ENCODE results near the gene PLS1. TPM values are rescaled to one million over a fixed set of nuclear protein-coding genes. Genes with fewer than 3 reads are reported as not detected.

PLS1 gene
- total RNA-seq, 1 experiment from 2014 or later = 36.1 TPM

DNA sequence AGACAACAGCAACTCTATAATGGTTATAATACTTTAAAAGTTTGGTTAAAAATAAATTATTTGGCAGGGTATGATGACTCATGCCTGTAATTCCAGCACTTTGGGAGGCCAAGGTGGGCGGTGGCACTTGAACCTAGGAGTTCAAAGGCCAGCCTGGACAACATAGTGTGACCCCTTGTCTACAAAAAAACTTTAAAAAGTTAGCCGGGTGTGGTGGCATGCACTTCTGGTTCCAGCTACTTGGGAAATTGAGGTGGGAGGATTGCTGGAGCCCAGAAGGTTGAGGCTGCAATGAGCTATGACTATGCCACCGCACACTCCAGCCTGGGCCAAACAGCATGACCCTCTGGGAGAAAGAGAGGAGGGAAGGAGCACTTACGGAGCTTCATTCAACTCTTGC, 119.9 kb downstream of the PLS1 start:
- DNase-seq (ENCODE audit: low read depth, low spot score) (no peak), ATAC-seq (no peak)
- ChIA-PET POLR2A (no interaction called here), CTCF (no interaction called here)
- Histone ChIP-seq H3K36me3 (ENCODE audit: control insufficient read depth, insufficient read depth, low read length) (no peaks in the 10 kb centered on the region), H3K4me1 (ENCODE audit: control insufficient read depth, insufficient read depth, low read length) (no peaks in the 10 kb centered on the region), H3K4me3 (ENCODE audit: low read depth in 2 of 2, low read length in 2 of 2) (no peak overlapping the region), H3K9me3 (ENCODE audit: control insufficient read depth, insufficient read depth, low read depth, low read length) (no peaks in the 10 kb centered on the region), H3K27ac (ENCODE audit: low read length) (no peak overlapping the region), H3K27me3 (ENCODE audit: control insufficient read depth, insufficient read depth, low read length) (no peaks in the 10 kb centered on the region)
- intact Hi-C loops (cut with micrococcal nuclease; ENCODE audit: unreplicated experiment) (no loop called here), in situ Hi-C loops (cut with HindIII; ENCODE audit: low pct_unique_long_range_greater_than_20kb, low sequenced_read_pairs) (no loop called here)
- no peak for TF ChIP-seq POLR2AphosphoS5 (IDR thresholded peaks at IDR 0.05; ENCODE audit: low read depth, low read length)
- no peak for TF ChIP-seq SIN3A (IDR thresholded peaks at IDR 0.05; ENCODE audit: borderline replicate concordance, insufficient read depth, low read depth, low read length)
- TF ChIP-seq TCF7L2 (IDR thresholded peaks at IDR 0.05; ENCODE audit: low read depth, low read length) = no peak
- TF ChIP-seq, protein P1, sequence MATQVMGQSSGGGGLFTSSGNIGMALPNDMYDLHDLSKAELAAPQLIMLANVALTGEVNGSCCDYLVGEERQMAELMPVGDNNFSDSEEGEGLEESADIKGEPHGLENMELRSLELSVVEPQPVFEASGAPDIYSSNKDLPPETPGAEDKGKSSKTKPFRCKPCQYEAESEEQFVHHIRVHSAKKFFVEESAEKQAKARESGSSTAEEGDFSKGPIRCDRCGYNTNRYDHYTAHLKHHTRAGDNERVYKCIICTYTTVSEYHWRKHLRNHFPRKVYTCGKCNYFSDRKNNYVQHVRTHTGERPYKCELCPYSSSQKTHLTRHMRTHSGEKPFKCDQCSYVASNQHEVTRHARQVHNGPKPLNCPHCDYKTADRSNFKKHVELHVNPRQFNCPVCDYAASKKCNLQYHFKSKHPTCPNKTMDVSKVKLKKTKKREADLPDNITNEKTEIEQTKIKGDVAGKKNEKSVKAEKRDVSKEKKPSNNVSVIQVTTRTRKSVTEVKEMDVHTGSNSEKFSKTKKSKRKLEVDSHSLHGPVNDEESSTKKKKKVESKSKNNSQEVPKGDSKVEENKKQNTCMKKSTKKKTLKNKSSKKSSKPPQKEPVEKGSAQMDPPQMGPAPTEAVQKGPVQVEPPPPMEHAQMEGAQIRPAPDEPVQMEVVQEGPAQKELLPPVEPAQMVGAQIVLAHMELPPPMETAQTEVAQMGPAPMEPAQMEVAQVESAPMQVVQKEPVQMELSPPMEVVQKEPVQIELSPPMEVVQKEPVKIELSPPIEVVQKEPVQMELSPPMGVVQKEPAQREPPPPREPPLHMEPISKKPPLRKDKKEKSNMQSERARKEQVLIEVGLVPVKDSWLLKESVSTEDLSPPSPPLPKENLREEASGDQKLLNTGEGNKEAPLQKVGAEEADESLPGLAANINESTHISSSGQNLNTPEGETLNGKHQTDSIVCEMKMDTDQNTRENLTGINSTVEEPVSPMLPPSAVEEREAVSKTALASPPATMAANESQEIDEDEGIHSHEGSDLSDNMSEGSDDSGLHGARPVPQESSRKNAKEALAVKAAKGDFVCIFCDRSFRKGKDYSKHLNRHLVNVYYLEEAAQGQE (IDR thresholded peaks at IDR 0.05; ENCODE audit: insufficient read depth in 1 of 2, low read depth in 2 of 2, low read length in 1 of 2) = no peak
- TF ChIP-seq, protein P2, sequence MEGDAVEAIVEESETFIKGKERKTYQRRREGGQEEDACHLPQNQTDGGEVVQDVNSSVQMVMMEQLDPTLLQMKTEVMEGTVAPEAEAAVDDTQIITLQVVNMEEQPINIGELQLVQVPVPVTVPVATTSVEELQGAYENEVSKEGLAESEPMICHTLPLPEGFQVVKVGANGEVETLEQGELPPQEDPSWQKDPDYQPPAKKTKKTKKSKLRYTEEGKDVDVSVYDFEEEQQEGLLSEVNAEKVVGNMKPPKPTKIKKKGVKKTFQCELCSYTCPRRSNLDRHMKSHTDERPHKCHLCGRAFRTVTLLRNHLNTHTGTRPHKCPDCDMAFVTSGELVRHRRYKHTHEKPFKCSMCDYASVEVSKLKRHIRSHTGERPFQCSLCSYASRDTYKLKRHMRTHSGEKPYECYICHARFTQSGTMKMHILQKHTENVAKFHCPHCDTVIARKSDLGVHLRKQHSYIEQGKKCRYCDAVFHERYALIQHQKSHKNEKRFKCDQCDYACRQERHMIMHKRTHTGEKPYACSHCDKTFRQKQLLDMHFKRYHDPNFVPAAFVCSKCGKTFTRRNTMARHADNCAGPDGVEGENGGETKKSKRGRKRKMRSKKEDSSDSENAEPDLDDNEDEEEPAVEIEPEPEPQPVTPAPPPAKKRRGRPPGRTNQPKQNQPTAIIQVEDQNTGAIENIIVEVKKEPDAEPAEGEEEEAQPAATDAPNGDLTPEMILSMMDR (IDR thresholded peaks at IDR 0.05) = no peak
- no TSS peak for BruUV-seq (replicated peaks)

DNA sequence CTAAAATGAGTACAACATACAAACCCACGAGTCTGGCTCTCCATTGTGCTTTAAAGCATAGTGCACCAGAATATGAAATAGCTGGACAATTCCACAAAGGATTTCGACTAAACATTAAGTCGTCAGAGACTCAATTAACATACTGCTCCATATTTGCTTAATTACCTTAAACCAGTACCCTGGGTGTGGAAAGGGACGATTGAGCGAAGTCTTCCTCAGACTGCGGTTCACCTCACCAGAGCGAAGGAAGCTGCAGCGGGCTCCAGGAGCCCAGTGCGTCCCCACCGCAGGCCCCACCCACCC, 127.4 kb downstream of the PLS1 start:
- Histone ChIP-seq H3K27ac (ENCODE audit: low read length) (peak overlapping the region; percentile 75; the same call in 1 of the 2 replicates), H3K9me3 (ENCODE audit: control insufficient read depth, insufficient read depth, low read depth, low read length) (no peaks in the 10 kb centered on the region), H3K27me3 (ENCODE audit: control insufficient read depth, insufficient read depth, low read length) (no peaks in the 10 kb centered on the region), H3K4me1 (ENCODE audit: control insufficient read depth, insufficient read depth, low read length) (peaks cover 17% of the 10 kb centered on the region), H3K36me3 (ENCODE audit: control insufficient read depth, insufficient read depth, low read length) (no peaks in the 10 kb centered on the region), H3K4me3 (ENCODE audit: low read depth in 2 of 2, low read length in 2 of 2) (peak overlapping the region; percentile 93 to 98)
- ATAC-seq (peak; percentile 1; the same call in 1 of the 2 replicates), DNase-seq (ENCODE audit: low read depth, low spot score) (no peak)
- in situ Hi-C loops (cut with HindIII; ENCODE audit: low pct_unique_long_range_greater_than_20kb, low sequenced_read_pairs) = no loop called here
- intact Hi-C loops (cut with micrococcal nuclease; ENCODE audit: unreplicated experiment) = loop anchor here (5.0 kb wide), 1 partner anchor 121 kb away; no protein-coding TSS in a partner anchor
- POLR2A ChIA-PET = interaction anchor here (0.5 to 0.8 kb wide), 2 partner anchors 128 to 157 kb away, joined by 4 read pairs; partner anchors contain the start of gene PLS1
- BruUV-seq (replicated peaks) = no TSS peak
- TF ChIP-seq SIN3A (IDR thresholded peaks at IDR 0.05; ENCODE audit: borderline replicate concordance, insufficient read depth, low read depth, low read length) (no peak), POLR2AphosphoS5 (IDR thresholded peaks at IDR 0.05; ENCODE audit: low read depth, low read length) (no peak), TCF7L2 (IDR thresholded peaks at IDR 0.05; ENCODE audit: low read depth, low read length) (no peak)
- TF ChIP-seq, protein P2 (IDR thresholded peaks at IDR 0.05) = no peak
- TF ChIP-seq, protein P1 (IDR thresholded peaks at IDR 0.05; ENCODE audit: insufficient read depth in 1 of 2, low read depth in 2 of 2, low read length in 1 of 2) = no peak
- CTCF ChIA-PET = no interaction called here
